K562 (cell line): Measurements from ENCODE around the gene ACSF2. TPM values are rescaled to one million over a fixed set of nuclear protein-coding genes. Genes with fewer than 3 reads are reported as not detected.

ENCODE experiments used
- ETV1 ChIP-seq: fragments of 450-650 bp; conservative IDR thresholded peaks from 2 replicates; pipeline ENCODE4 v1.6.1; 2016; ENCODE audit warnings: missing genetic modification characterization, control low read depth, low read depth, missing compliant biosample characterization
- EZH2 ChIP-seq: IDR thresholded peaks from 2 replicates; pipeline ENCODE4 v1.6.1; 2012; ENCODE audit warnings: low read depth, mild to moderate bottlenecking, inconsistent platforms, low read length, borderline replicate concordance
- KLF10 ChIP-seq: fragments of 250-450 bp; sonication (Bioruptor Pico); IDR thresholded peaks from 2 replicates; pipeline ENCODE4 v1.6.1; 2021; ENCODE audit warnings: matching md5 sums
- MAZ ChIP-seq, 2 experiments: fragments of 450-650 bp in 1 of 2; sonication (generic) in 1 of 2; formaldehyde crosslinking; IDR thresholded peaks in 1 of 2; conservative IDR thresholded peaks in 1 of 2; 2 replicates each; pipeline versions ENCODE4 v1.4.0 to v1.5.0; 2020; ENCODE audit warnings: mild to moderate bottlenecking in 1 of 2, missing genetic modification reagents in 1 of 2
- MEF2A ChIP-seq: IDR thresholded peaks from 2 replicates; pipeline ENCODE4 v1.6.1; 2011; ENCODE audit warnings: low read depth, mild to moderate bottlenecking, low read length, moderate library complexity; ENCODE audit not compliant: control insufficient read depth
- NR2F6 ChIP-seq: fragments of 450-650 bp; formaldehyde crosslinking; IDR thresholded peaks from 2 replicates; pipeline ENCODE4 v1.4.0; 2020; ENCODE audit warnings: mild to moderate bottlenecking
- PHF20 ChIP-seq: fragments of 450-650 bp; IDR thresholded peaks from 2 replicates; pipeline ENCODE4 v1.6.1; 2018; ENCODE audit not compliant: partially characterized antibody
- PRPF4 ChIP-seq: fragments of 200-400 bp; formaldehyde crosslinking; IDR thresholded peaks from one replicate; pipeline ENCODE4 v1.6.1; 2017; ENCODE audit warnings: low read length, low read depth, mild to moderate bottlenecking; ENCODE audit not compliant: insufficient read depth, poor library complexity, severe bottlenecking
- SRSF1 ChIP-seq: fragments of 200-400 bp; formaldehyde crosslinking; IDR thresholded peaks from 2 replicates; pipeline ENCODE4 v1.6.1; 2017; ENCODE audit warnings: mild to moderate bottlenecking, low read depth, low read length, moderate library complexity
- polyA plus RNA-seq, 8 experiments: library from polyadenylated mRNA; depleted of rRNA in 4 of 8; stranded (reverse) in 5 of 8; unstranded in 3 of 8; fragments of >200 nt; fragmentation: Nextera tagmentation in 2 of 8; fragmentation: Illumina TruSeq in 1 of 8; extraction: Ambion mirVana in 2 of 8; extraction: Trizol in 1 of 8; gene quantifications; 2 replicates each; pipeline versions ENCODE4 v1.2.1 to v1.2.3, GENCODE V29; 2011 to 2014; ENCODE audit warnings: inconsistent platforms in 1 of 8, missing spikeins in 1 of 8
- total RNA-seq, 7 experiments: library from RNA; depleted of rRNA in 6 of 7; stranded (reverse); fragments of >200 nt in 6 of 7; fragmentation: Illumina TruSeq in 2 of 7; extraction: Trizol in 2 of 7; gene quantifications; 2 replicates each; pipeline versions ENCODE4 v1.2.1 to v1.2.3, GENCODE V29; 2011 to 2021; ENCODE audit warnings: low replicate concordance in 1 of 7
- TF ChIP-seq, protein P1 (sequence below), 2 experiments: fragments of 450-650 bp in 1 of 2; sonication (generic) in 1 of 2; formaldehyde crosslinking in 1 of 2; IDR thresholded peaks; 2 replicates each; pipeline versions ENCODE4 v1.7.1 to v1.9.0; 2016 to 2022; ENCODE audit warnings: inconsistent platforms in 1 of 2, mild to moderate bottlenecking in 1 of 2, missing genetic modification reagents in 1 of 2
- TF ChIP-seq, protein P2 (sequence below): sonication (generic); formaldehyde crosslinking; IDR thresholded peaks from 2 replicates; pipeline ENCODE4 v1.8.1; 2023; ENCODE audit warnings: mild to moderate bottlenecking, missing genetic modification reagents
- TF ChIP-seq, protein P3 (sequence below): sonication (generic); formaldehyde crosslinking; IDR thresholded peaks from 2 replicates; pipeline ENCODE4 v1.8.1; 2022; ENCODE audit warnings: missing genetic modification reagents

Gene ACSF2
- total and polyA plus RNA-seq, 9 of the 15 experiments (the other 6 are each of a cell fraction or from before 2014, with no cell fraction given) = 0.89 to 6.1 (median 3.5) TPM

DNA sequence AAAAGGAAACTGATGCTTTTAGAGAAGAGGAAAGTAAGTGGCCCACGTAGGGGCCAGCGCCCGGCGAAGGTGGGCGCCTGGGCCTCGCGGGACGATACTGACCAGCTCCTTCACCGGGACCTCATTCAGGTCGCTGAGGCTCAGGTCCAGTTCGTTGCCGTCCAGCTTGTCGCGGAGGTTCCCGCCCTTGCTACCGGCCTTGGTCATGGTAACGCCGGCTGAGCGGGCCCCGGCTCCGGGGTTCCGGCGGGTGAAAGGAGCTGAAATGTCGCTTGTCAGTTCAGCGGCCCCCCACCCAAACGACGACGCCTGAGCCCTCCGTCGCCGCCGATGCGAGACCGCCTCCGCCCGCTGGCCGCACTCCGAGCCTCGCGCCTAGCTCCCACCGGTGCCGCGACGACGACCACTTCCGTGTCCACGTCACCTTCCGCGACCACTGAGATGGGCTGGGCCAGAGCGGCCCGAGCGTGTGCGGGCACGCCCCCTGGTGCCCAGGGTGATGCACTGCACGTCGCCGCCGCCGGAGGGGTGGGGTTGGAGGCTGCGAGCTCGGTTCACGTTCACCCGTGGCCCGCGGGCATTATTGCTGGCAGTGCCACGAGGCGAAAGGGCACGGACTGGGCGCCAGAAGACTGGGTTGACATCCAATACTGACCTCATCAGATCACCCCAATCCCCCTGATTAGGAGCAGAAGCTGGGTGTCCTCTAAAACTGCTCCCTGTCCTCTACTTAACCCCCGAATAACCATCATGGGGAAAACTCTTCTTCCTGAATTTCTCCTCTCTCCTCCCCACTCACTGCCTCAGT, 28.7 kb upstream of the ACSF2 start, which contains the start of gene LRRC59 (continued):
- TF ChIP-seq, protein P1, sequence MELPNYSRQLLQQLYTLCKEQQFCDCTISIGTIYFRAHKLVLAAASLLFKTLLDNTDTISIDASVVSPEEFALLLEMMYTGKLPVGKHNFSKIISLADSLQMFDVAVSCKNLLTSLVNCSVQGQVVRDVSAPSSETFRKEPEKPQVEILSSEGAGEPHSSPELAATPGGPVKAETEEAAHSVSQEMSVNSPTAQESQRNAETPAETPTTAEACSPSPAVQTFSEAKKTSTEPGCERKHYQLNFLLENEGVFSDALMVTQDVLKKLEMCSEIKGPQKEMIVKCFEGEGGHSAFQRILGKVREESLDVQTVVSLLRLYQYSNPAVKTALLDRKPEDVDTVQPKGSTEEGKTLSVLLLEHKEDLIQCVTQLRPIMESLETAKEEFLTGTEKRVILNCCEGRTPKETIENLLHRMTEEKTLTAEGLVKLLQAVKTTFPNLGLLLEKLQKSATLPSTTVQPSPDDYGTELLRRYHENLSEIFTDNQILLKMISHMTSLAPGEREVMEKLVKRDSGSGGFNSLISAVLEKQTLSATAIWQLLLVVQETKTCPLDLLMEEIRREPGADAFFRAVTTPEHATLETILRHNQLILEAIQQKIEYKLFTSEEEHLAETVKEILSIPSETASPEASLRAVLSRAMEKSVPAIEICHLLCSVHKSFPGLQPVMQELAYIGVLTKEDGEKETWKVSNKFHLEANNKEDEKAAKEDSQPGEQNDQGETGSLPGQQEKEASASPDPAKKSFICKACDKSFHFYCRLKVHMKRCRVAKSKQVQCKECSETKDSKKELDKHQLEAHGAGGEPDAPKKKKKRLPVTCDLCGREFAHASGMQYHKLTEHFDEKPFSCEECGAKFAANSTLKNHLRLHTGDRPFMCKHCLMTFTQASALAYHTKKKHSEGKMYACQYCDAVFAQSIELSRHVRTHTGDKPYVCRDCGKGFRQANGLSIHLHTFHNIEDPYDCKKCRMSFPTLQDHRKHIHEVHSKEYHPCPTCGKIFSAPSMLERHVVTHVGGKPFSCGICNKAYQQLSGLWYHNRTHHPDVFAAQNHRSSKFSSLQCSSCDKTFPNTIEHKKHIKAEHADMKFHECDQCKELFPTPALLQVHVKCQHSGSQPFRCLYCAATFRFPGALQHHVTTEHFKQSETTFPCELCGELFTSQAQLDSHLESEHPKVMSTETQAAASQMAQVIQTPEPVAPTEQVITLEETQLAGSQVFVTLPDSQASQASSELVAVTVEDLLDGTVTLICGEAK (IDR thresholded peaks at IDR 0.05) = peak; percentile 84
- TF ChIP-seq, protein P1 (CRISPR knock-in tag; IDR thresholded peaks at IDR 0.05) = no peak
- TF ChIP-seq PHF20 = peak; percentile 89
- no peak for TF ChIP-seq KLF10 (CRISPR knock-in tag)
- TF ChIP-seq ETV1 (tag) = peak; percentile 54
- TF ChIP-seq, protein P2, sequence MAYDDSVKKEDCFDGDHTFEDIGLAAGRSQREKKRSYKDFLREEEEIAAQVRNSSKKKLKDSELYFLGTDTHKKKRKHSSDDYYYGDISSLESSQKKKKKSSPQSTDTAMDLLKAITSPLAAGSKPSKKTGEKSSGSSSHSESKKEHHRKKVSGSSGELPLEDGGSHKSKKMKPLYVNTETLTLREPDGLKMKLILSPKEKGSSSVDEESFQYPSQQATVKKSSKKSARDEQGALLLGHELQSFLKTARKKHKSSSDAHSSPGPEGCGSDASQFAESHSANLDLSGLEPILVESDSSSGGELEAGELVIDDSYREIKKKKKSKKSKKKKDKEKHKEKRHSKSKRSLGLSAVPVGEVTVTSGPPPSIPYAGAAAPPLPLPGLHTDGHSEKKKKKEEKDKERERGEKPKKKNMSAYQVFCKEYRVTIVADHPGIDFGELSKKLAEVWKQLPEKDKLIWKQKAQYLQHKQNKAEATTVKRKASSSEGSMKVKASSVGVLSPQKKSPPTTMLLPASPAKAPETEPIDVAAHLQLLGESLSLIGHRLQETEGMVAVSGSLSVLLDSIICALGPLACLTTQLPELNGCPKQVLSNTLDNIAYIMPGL (CRISPR knock-in tag) = peak; percentile 99
- peak; percentile 93 to 98 for TF ChIP-seq MAZ (CRISPR knock-in tag; conservative IDR thresholded peaks at IDR 0.05 in 1 of 2, IDR thresholded peaks at IDR 0.05 in 1 of 2)
- TF ChIP-seq EZH2 = no peak
- TF ChIP-seq, protein P3, sequence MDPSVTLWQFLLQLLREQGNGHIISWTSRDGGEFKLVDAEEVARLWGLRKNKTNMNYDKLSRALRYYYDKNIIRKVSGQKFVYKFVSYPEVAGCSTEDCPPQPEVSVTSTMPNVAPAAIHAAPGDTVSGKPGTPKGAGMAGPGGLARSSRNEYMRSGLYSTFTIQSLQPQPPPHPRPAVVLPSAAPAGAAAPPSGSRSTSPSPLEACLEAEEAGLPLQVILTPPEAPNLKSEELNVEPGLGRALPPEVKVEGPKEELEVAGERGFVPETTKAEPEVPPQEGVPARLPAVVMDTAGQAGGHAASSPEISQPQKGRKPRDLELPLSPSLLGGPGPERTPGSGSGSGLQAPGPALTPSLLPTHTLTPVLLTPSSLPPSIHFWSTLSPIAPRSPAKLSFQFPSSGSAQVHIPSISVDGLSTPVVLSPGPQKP (CRISPR knock-in tag) = no peak
- no peak for TF ChIP-seq SRSF1
- TF ChIP-seq NR2F6 (CRISPR knock-in tag) = no peak
- 0 out of 2 replicates have a peak, but pooled peaks have one; percentile 4 for TF ChIP-seq MEF2A
- TF ChIP-seq PRPF4 = peak; percentile 59
